Measurements from ENCODE around the gene ZDHHC8.

The ZDHHC8 gene

DNA sequence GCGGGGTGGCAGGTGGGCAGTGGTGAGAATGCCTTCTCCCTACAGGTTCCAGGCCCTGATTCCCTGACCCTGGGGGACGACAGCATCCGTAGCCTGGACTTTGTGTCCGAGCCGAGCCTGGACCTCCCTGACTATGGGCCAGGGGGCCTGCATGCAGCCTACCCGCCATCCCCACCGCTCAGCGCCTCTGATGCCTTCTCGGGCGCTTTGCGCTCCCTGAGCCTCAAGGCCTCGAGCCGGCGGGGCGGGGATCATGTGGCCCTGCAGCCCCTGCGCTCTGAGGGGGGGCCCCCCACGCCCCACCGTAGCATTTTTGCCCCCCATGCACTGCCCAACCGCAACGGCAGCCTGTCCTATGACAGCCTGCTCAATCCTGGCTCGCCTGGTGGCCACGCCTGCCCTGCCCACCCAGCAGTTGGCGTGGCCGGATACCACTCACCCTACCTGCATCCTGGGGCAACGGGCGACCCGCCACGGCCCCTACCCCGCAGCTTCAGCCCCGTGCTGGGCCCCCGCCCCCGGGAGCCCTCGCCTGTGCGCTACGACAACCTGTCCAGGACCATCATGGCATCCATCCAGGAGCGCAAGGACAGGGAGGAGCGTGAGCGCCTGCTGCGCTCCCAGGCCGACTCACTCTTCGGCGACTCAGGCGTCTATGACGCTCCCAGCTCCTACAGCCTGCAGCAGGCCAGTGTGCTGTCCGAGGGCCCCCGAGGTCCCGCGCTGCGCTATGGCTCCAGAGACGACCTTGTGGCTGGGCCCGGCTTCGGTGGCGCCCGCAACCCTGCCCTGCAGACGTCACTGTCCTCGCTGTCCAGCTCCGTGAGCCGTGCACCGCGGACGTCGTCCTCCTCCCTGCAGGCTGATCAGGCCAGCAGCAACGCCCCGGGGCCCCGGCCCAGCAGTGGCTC, 11.4 kb downstream of the ZDHHC8 start:
- DNase-seq (ENCODE audit: low read depth): no peak

- DNase-seq (ENCODE audit: low read depth): no peak
These were observed 12.5 kb downstream of the ZDHHC8 start for GRCh38 chr22:20143883-20144665.

GRCh38 chr22:20145206-20145831, 13.7 kb downstream of the ZDHHC8 start:
- DNase-seq (ENCODE audit: low read depth): no peak

GRCh38 chr22:20145832-20146223, 14.2 kb downstream of the ZDHHC8 start:
- DNase-seq (ENCODE audit: low read depth): no peak

GRCh38 chr22:20146777-20147176, 15.2 kb downstream of the ZDHHC8 start:
- DNase-seq (ENCODE audit: low read depth): no peak

- no peak for DNase-seq (ENCODE audit: low read depth)
These were observed 15.8 kb downstream of the ZDHHC8 start for GRCh38 chr22:20147237-20147988.

- no peak for DNase-seq (ENCODE audit: low read depth)
These were observed 16.8 kb downstream of the ZDHHC8 start for GRCh38 chr22:20148414-20148813.

GRCh38 chr22:20149257-20150250, 17.9 kb downstream of the ZDHHC8 start:
- DNase-seq (ENCODE audit: low read depth): no peak

- no peak for DNase-seq (ENCODE audit: low read depth)
These were observed 19.0 kb downstream of the ZDHHC8 start, which contains the start of gene CCDC188 for GRCh38 chr22:20150381-20151275. Gene CCDC188, minus strand, starts transcription at chr22:20151055. Its CDS starts 69 bp downstream, at chr22:20150986.

DNA sequence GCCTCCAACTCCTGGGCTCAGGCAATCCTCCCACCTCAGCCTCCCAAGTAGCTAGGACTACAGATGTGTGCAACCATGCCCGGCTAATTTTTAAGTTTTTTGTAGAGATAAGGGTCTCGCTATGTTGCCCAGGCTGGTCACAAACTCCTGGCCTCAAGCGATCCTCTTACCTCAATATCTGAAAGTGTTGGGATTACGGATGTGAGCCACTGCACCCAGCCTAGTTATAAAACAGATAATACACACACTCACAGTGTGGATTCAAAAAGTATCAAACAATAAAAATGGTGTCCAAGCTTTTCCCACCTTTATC, 19.6 kb downstream of the ZDHHC8 start:
- DNase-seq (ENCODE audit: low read depth): no peak

GRCh38 chr22:20152464-20152890, 20.9 kb downstream of the ZDHHC8 start:
- DNase-seq (ENCODE audit: low read depth): no peak

GRCh38 chr22:20153945-20154344, 22.3 kb downstream of the ZDHHC8 start:
- no peak for DNase-seq (ENCODE audit: low read depth)

GRCh38 chr22:20154602-20155187, 23.1 kb downstream of the ZDHHC8 start:
- DNase-seq (ENCODE audit: low read depth): no peak

- DNase-seq (ENCODE audit: low read depth): no peak
These were observed 23.9 kb downstream of the ZDHHC8 start for GRCh38 chr22:20155330-20156041.

GRCh38 chr22:20156042-20156389, 24.4 kb downstream of the ZDHHC8 start:
- DNase-seq (ENCODE audit: low read depth): no peak

DNA sequence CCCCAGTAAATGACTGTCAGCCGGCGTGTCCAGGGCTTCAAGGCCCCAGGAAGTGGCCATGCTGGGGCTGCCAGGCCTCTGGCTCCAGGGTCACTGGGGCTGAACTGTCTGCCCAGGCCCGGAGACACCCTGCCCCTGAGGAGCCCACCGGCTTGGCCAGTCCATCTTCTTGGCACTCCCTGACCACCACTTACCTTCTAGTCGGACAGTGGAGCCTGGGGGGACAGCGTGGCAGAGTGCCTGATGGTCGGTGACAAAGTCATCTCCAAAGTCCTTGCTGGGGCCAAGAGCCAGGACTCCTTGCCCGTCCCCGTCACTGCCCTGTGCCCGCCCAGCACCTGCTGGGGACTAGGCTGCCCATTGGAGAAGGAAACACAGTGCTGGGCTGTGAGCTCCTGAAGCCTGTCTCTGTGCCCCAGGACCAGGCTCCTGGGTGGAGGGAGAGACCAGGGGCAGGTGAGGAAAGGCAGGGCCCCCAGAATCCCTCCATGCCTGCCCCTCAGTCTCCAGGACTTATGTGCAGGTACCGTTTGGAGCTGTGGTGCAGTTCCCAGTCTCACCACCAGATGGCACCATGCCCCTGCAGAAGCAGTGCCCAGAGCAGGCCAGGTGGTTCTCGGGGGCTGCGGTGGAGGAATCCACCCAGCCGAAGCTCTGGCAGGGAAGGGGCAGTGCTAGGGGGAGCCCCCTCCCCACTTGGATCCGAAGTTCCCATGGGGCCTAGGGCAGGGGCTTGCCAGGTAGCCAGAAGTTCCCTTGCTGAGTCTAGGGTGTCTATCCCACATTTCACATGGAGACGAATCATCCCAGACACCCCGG, 25.2 kb downstream of the ZDHHC8 start:
- DNase-seq (ENCODE audit: low read depth): peak; percentile 86

GRCh38 chr22:20157430-20158183, 26.0 kb downstream of the ZDHHC8 start:
- no peak for DNase-seq (ENCODE audit: low read depth)

Measured in stimulated activated CD8-positive, alpha-beta memory T cell treated with anti-CD3 and anti-CD28 coated beads, Interleukin-12 subunit alpha, Interleukin-12 subunit beta, amount 100 ng/mL, for 1 hour (primary cell).